Upper lobe of left lung (tissue), 6 donors: ENCODE measurements around the gene HCFC1. TPM values are rescaled to one million over a fixed set of nuclear protein-coding genes. Genes with fewer than 3 reads are reported as not detected.
A peak's percentile ranks its signal among the peaks of the same experiment; 100 is the strongest.

ENCODE experiments used
- ATAC-seq, 2 donors: fragments of 200-7000 bp; cut with Tn5 transposase; one replicate each; pipeline ENCODE4 v1.9.1; 2022; ENCODE audit warnings: mild to moderate bottlenecking in 2 of 2, moderate library complexity in 2 of 2; ENCODE audit not compliant: low FRiP score in 2 of 2
- DNase-seq, 2 donors: peaks; one replicate each; pipeline ENCODE4 v3.0.0-alpha.2; 2019 to 2020
- H3K27ac ChIP-seq, 4 donors: fragments of 200-600 bp; sonication (generic); one replicate each; pipeline ENCODE4 v1.5.1; 2016 to 2019
- H3K27me3 ChIP-seq, 4 donors: fragments of 200-600 bp; sonication (generic); one replicate each; pipeline ENCODE4 v1.5.1; 2017 to 2019
- H3K36me3 ChIP-seq, 4 donors: fragments of 200-600 bp; sonication (generic); one replicate each; pipeline ENCODE4 v1.5.1; 2016 to 2019
- H3K4me1 ChIP-seq, 4 donors: fragments of 200-600 bp; sonication (generic); one replicate each; pipeline ENCODE4 v1.5.1; 2018 to 2019
- H3K4me3 ChIP-seq, 4 donors: fragments of 200-600 bp; sonication (generic); one replicate each; pipeline ENCODE4 v1.5.1; 2017 to 2019; ENCODE audit warnings: mild to moderate bottlenecking in 2 of 4, moderate library complexity in 1 of 4
- H3K9me3 ChIP-seq, 4 donors: fragments of 200-600 bp; sonication (generic); one replicate each; pipeline ENCODE4 v1.5.1; 2018 to 2019
- CTCF ChIP-seq, 6 experiments: fragments of 450-650 bp in 4 of 6; fragments of 200-600 bp in 2 of 6; sonication (generic) in 2 of 6; IDR thresholded peaks; one replicate each; pipeline ENCODE4 v1.5.1; 2016 to 2019; ENCODE audit warnings: antibody characterized with exemption in 6 of 6
- EP300 ChIP-seq, 4 donors: sonication (generic); formaldehyde crosslinking; IDR thresholded peaks; one replicate each; pipeline ENCODE4 v1.5.1; 2017; ENCODE audit warnings: antibody characterized with exemption in 4 of 4, control low read depth in 2 of 4
- POLR2A ChIP-seq, 4 donors: fragments of 450-650 bp; IDR thresholded peaks; one replicate each; pipeline ENCODE4 v1.5.1; 2016 to 2017; ENCODE audit warnings: antibody characterized with exemption in 4 of 4, mild to moderate bottlenecking in 2 of 4
- POLR2AphosphoS5 ChIP-seq, 2 donors: sonication (generic); formaldehyde crosslinking; IDR thresholded peaks; one replicate each; pipeline ENCODE4 v1.5.1; 2017; ENCODE audit warnings: antibody characterized with exemption in 2 of 2
- WGBS, 2 donors: methylation state at CpG; one replicate each; pipeline ENCODE4 v1.1.5; 2017 to 2018; 5-methylcytosine and 5-hydroxymethylcytosine counted together
- total RNA-seq, 6 donors: library from RNA; depleted of rRNA in 4 of 6; stranded (reverse); fragments of >200 nt in 4 of 6; gene quantifications; one replicate each; pipeline versions ENCODE4 v1.1.0 to v1.2.1, GENCODE V29; 2016 to 2021
- donor health status: DM: no; HTN: no; CAD: no; lungs with moderate emphysema.
- donor health status: DM: no; HTN: yes; CAD: no; lungs with severe emphysema.

HCFC1 gene
- total RNA-seq, 6 donors from 2014 or later: 40.8 to 78.9 (median 52.2) TPM

GRCh38 chrX:153933748-153934147, 37.9 kb downstream of the HCFC1 start:
- peak overlapping the region; percentile 60 to 78 (median 73) for H3K4me3 ChIP-seq
- no peaks in the 10 kb centered on the region for H3K27me3 ChIP-seq
- 0 to 54% methylated on average over 1 to 7 of the region's 7 CpGs for WGBS, 2 donors

GRCh38 chrX:153932220-153932915, 39.2 kb downstream of the HCFC1 start:
- no peak overlapping the region for H3K4me3 ChIP-seq
- H3K4me1 ChIP-seq: peaks cover 8 to 51% (median 23%) of the 10 kb centered on the region in 4 donors
- peak overlapping the region in 1 of 4 donors; percentile 34 for H3K27ac ChIP-seq
- H3K9me3 ChIP-seq: no peaks in the 10 kb centered on the region
- TF ChIP-seq EP300 (IDR thresholded peaks at IDR 0.05): no peak
- TF ChIP-seq CTCF (IDR thresholded peaks at IDR 0.05): no peak
- no peak for TF ChIP-seq POLR2A (IDR thresholded peaks at IDR 0.05)
- TF ChIP-seq POLR2AphosphoS5 (IDR thresholded peaks at IDR 0.05): no peak
- no peak for ATAC-seq
- WGBS, 2 donors: 89 to 92% methylated on average over 6 to 13 of the region's 13 CpGs
- peaks cover 0 to 33% (median 11%) of the 10 kb centered on the region in 4 donors for H3K36me3 ChIP-seq
- no peak for DNase-seq
- H3K27me3 ChIP-seq: no peaks in the 10 kb centered on the region

More at GRCh38 chrX:153933748-153934147, 37.9 kb downstream of the HCFC1 start:
- Histone ChIP-seq H3K27ac (peak overlapping the region; percentile 60 to 76 (median 70)), H3K9me3 (no peaks in the 10 kb centered on the region), H3K4me1 (peaks cover 8 to 43% (median 19%) of the 10 kb centered on the region in 4 donors), H3K36me3 (peaks cover 0 to 33% (median 11%) of the 10 kb centered on the region in 4 donors)
- TF ChIP-seq EP300 (IDR thresholded peaks at IDR 0.05): no peak
- TF ChIP-seq POLR2AphosphoS5 (IDR thresholded peaks at IDR 0.05): no peak
- TF ChIP-seq CTCF (IDR thresholded peaks at IDR 0.05): no peak
- TF ChIP-seq POLR2A (IDR thresholded peaks at IDR 0.05): no peak
- DNase-seq (no peak), ATAC-seq (no peak)

GRCh38 chrX:153931748-153932147, 39.9 kb downstream of the HCFC1 start:
- no peak for DNase-seq
- peaks cover 0 to 33% (median 11%) of the 10 kb centered on the region in 4 donors for H3K36me3 ChIP-seq
- no peaks in the 10 kb centered on the region for H3K9me3 ChIP-seq
- no peak overlapping the region for H3K4me3 ChIP-seq
- WGBS, 2 donors: 93 to 94% methylated on average over 4 to 13 of the region's 13 CpGs
- no peaks in the 10 kb centered on the region for H3K27me3 ChIP-seq
- H3K4me1 ChIP-seq: peaks cover 8 to 57% (median 29%) of the 10 kb centered on the region in 4 donors
- H3K27ac ChIP-seq: peak overlapping the region in 2 of 4 donors; percentile 34 to 60
- TF ChIP-seq POLR2A (IDR thresholded peaks at IDR 0.05): no peak
- no peak for TF ChIP-seq CTCF (IDR thresholded peaks at IDR 0.05)
- TF ChIP-seq POLR2AphosphoS5 (IDR thresholded peaks at IDR 0.05): no peak
- no peak for TF ChIP-seq EP300 (IDR thresholded peaks at IDR 0.05)
- ATAC-seq: no peak

- Histone ChIP-seq H3K4me1 (peaks cover 8 to 63% (median 34%) of the 10 kb centered on the region in 4 donors), H3K4me3 (no peak overlapping the region), H3K36me3 (peaks cover 0 to 33% (median 11%) of the 10 kb centered on the region in 4 donors), H3K9me3 (no peaks in the 10 kb centered on the region), H3K27ac (peak overlapping the region in 2 of 4 donors; percentile 34 to 60), H3K27me3 (no peaks in the 10 kb centered on the region)
- ATAC-seq (no peak), DNase-seq (no peak)
- WGBS, 2 donors: 90 to 95% methylated on average over 2 to 8 of the region's 8 CpGs
- TF ChIP-seq POLR2AphosphoS5 (IDR thresholded peaks at IDR 0.05): no peak
- no peak for TF ChIP-seq CTCF (IDR thresholded peaks at IDR 0.05)
- TF ChIP-seq POLR2A (IDR thresholded peaks at IDR 0.05): no peak
- no peak for TF ChIP-seq EP300 (IDR thresholded peaks at IDR 0.05)
These were observed 40.5 kb downstream of the HCFC1 start for GRCh38 chrX:153931151-153931550.
